Activated CD4-positive, alpha-beta memory T cell treated with anti-CD3 and anti-CD28 coated beads, Interleukin-2, amount 10 ng/mL, durations not matched to agents 7 days and 5 days (primary cell): Measurements from ENCODE around the gene C2orf74. TPM values are rescaled to one million over a fixed set of nuclear protein-coding genes. Genes with fewer than 3 reads are reported as not detected.
"Not testable (repeated sequence)": the region's sequence is repeated elsewhere in the genome, so short reads cannot be mapped to it uniquely, and the experiment has no call there.

Experiments used
- CTCF ChIA-PET: fragments of 350-600 bp; sonication (Branson Sonifier 250); formaldehyde crosslinking; loops from one replicate; lab custom pipeline; 2021; ENCODE audit warnings: antibody characterized with exemption, inconsistent platforms; lab: Charles Lee
- POLR2A ChIA-PET: fragments of 350-600 bp; sonication (Branson Sonifier 250); formaldehyde crosslinking; loops from one replicate; lab custom pipeline; 2021; ENCODE audit warnings: antibody characterized with exemption; lab: Charles Lee
- DNase-seq: peaks from one replicate; pipeline ENCODE4 v3.0.0-alpha.2; 2020
- H3K27ac Mint-ChIP-seq: one replicate; pipeline ENCODE4 v1.8.0; 2021; ENCODE audit warnings: mild to moderate bottlenecking, mixed read lengths
- H3K27me3 Mint-ChIP-seq: one replicate; pipeline ENCODE4 v1.8.0; 2021; ENCODE audit warnings: mixed read lengths
- H3K36me3 Mint-ChIP-seq: one replicate; pipeline ENCODE4 v1.8.0; 2021; ENCODE audit warnings: low read depth, mixed read lengths
- H3K4me1 Mint-ChIP-seq: one replicate; pipeline ENCODE4 v1.8.0; 2021; ENCODE audit warnings: mixed read lengths
- H3K4me3 Mint-ChIP-seq: one replicate; pipeline ENCODE4 v1.8.0; 2021; ENCODE audit warnings: mild to moderate bottlenecking, mixed read lengths
- H3K9me3 Mint-ChIP-seq: one replicate; pipeline ENCODE4 v1.8.0; 2021; ENCODE audit warnings: mixed read lengths
- total RNA-seq, 2 experiments: library from RNA; stranded (reverse); gene quantifications; one replicate each; pipeline ENCODE4 v1.2.3, GENCODE V29; 2021

C2orf74 gene
- total RNA-seq, 2 experiments from 2014 or later, result 8.7 to 10.2 TPM

GRCh38 chr2:61187085-61187484, 25.1 kb downstream of the C2orf74 start:
- CTCF ChIA-PET, result no interaction called here

GRCh38 chr2:61193670-61194561, 31.9 kb downstream of the C2orf74 start:
- ChIA-PET POLR2A (interaction anchor here (1.2 to 4.1 kb wide), 2 partner anchors 16 to 276 kb away, joined by 3 to 35 read pairs; no protein-coding TSS in a partner anchor), CTCF (interaction anchor here (0.7 to 1.2 kb wide), 3 partner anchors 9 to 94 kb away, joined by 3 to 4 read pairs (median 3); no protein-coding TSS in a partner anchor)
- H3K4me3 Mint-ChIP-seq, result no peak overlapping the region
- peaks cover 19% of the 10 kb centered on the region for H3K4me1 Mint-ChIP-seq
- peak overlapping the region; percentile 33 for H3K27ac Mint-ChIP-seq
- peaks cover 37% of the 10 kb centered on the region for H3K36me3 Mint-ChIP-seq
- H3K27me3 Mint-ChIP-seq, result no peaks in the 10 kb centered on the region
- DNase-seq, result peak; percentile 37
- H3K9me3 Mint-ChIP-seq, result no peaks in the 10 kb centered on the region

More at GRCh38 chr2:61187085-61187484, 25.1 kb downstream of the C2orf74 start:
- Mint-ChIP-seq H3K4me3 (no peak overlapping the region), H3K27me3 (no peaks in the 10 kb centered on the region), H3K4me1 (peaks cover 36% of the 10 kb centered on the region), H3K36me3 (peaks cover 84% of the 10 kb centered on the region), H3K9me3 (no peaks in the 10 kb centered on the region), H3K27ac (no peak overlapping the region)
- POLR2A ChIA-PET, result no interaction called here
- no peak for DNase-seq

GRCh38 chr2:61194646-61195045, 32.7 kb downstream of the C2orf74 start:
- H3K4me1 Mint-ChIP-seq, result peaks cover 19% of the 10 kb centered on the region
- ChIA-PET POLR2A (interaction anchor here (0.7 kb wide), 1 partner anchor 17 kb away, joined by 5 read pairs; no protein-coding TSS in a partner anchor), CTCF (interaction anchor here (0.7 kb wide), 2 partner anchors 50 to 94 kb away, joined by 3 to 4 read pairs; no protein-coding TSS in a partner anchor)
- H3K27ac Mint-ChIP-seq, DNase-seq, H3K9me3 Mint-ChIP-seq, H3K27me3 Mint-ChIP-seq, H3K4me3 Mint-ChIP-seq: not testable (repeated sequence)
- H3K36me3 Mint-ChIP-seq, result peaks cover 41% of the 10 kb centered on the region

GRCh38 chr2:61196671-61197070, 34.7 kb downstream of the C2orf74 start:
- H3K9me3 Mint-ChIP-seq, result no peaks in the 10 kb centered on the region
- POLR2A ChIA-PET, result interaction anchor here (1.9 to 2.9 kb wide), 2 partner anchors 11 to 18 kb away, joined by 4 to 12 read pairs; no protein-coding TSS in a partner anchor
- DNase-seq, result no peak
- H3K4me3 Mint-ChIP-seq, result no peak overlapping the region
- CTCF ChIA-PET, result interaction anchor here (1.5 kb wide), 1 partner anchor 13 kb away, joined by 3 read pairs; no protein-coding TSS in a partner anchor
- H3K4me1 Mint-ChIP-seq, result peaks cover 14% of the 10 kb centered on the region
- H3K27me3 Mint-ChIP-seq, result no peaks in the 10 kb centered on the region
- peaks cover 35% of the 10 kb centered on the region for H3K36me3 Mint-ChIP-seq
- H3K27ac Mint-ChIP-seq, result no peak overlapping the region

- H3K27ac Mint-ChIP-seq, result no peak overlapping the region
- peaks cover 64% of the 10 kb centered on the region for H3K36me3 Mint-ChIP-seq
- no peaks in the 10 kb centered on the region for H3K4me1 Mint-ChIP-seq
- POLR2A ChIA-PET, result interaction anchor here (1.0 kb wide), 1 partner anchor 27 kb away, joined by 3 read pairs; no protein-coding TSS in a partner anchor
- H3K9me3 Mint-ChIP-seq, result no peaks in the 10 kb centered on the region
- H3K4me3 Mint-ChIP-seq, result no peak overlapping the region
- CTCF ChIA-PET, result interaction anchor here (0.6 kb wide), 1 partner anchor 207 kb away, joined by 3 read pairs; no protein-coding TSS in a partner anchor
- no peak for DNase-seq
- H3K27me3 Mint-ChIP-seq, result no peaks in the 10 kb centered on the region
These were observed 43.1 kb downstream of the C2orf74 start for GRCh38 chr2:61205132-61205531.

- no peak overlapping the region for H3K4me3 Mint-ChIP-seq
- H3K27me3 Mint-ChIP-seq, result no peaks in the 10 kb centered on the region
- H3K36me3 Mint-ChIP-seq, result peaks cover 50% of the 10 kb centered on the region
- no peaks in the 10 kb centered on the region for H3K4me1 Mint-ChIP-seq
- CTCF ChIA-PET, result interaction anchor here (1.0 kb wide), 2 partner anchors 13 to 23 kb away, joined by 3 read pairs; no protein-coding TSS in a partner anchor
- DNase-seq, result no peak
- H3K9me3 Mint-ChIP-seq, result no peaks in the 10 kb centered on the region
- POLR2A ChIA-PET, result interaction anchor here (2.2 kb wide), 2 partner anchors 9 to 33 kb away, joined by 6 to 11 read pairs; no protein-coding TSS in a partner anchor
- H3K27ac Mint-ChIP-seq, result no peak overlapping the region
These were observed 48.5 kb downstream of the C2orf74 start for GRCh38 chr2:61210332-61210981.

- DNase-seq, result no peak
- CTCF ChIA-PET, result no interaction called here
- peaks cover 35% of the 10 kb centered on the region for H3K36me3 Mint-ChIP-seq
- no peaks in the 10 kb centered on the region for H3K27me3 Mint-ChIP-seq
- H3K4me3 Mint-ChIP-seq, result no peak overlapping the region
- POLR2A ChIA-PET, result interaction anchor here (1.3 to 1.6 kb wide), 3 partner anchors 12 to 41 kb away, joined by 3 to 5 read pairs (median 5); no protein-coding TSS in a partner anchor
- no peak overlapping the region for H3K27ac Mint-ChIP-seq
- H3K9me3 Mint-ChIP-seq, result no peaks in the 10 kb centered on the region
- H3K4me1 Mint-ChIP-seq, result peaks cover 2% of the 10 kb centered on the region
These were observed 52.2 kb downstream of the C2orf74 start for GRCh38 chr2:61214171-61214570.

Other genes with a start within 250 kb of the C2orf74 start
- gene PEX13, start 144.5 kb upstream of the C2orf74 start, total RNA-seq, result 10 to 100 TPM; 20.3 to 20.6 TPM
- 1 to 10 TPM; 7.3 to 7.5 TPM for gene PUS10, start 143.9 kb upstream of the C2orf74 start, total RNA-seq
- gene SANBR, start 96.3 kb upstream of the C2orf74 start, total RNA-seq, result 10 to 100 TPM in 1 of 2 experiments, 1 to 10 TPM in 1; 9.9 to 10.8 TPM